ENCODE measurements around the gene KCNQ4. TPM values are rescaled to one million over a fixed set of nuclear protein-coding genes. Genes with fewer than 3 reads are reported as not detected.

Gene KCNQ4
- total RNA-seq, 1 donor from 2014 or later = 3.7 TPM

- no peak for DNase-seq (ENCODE audit: low spot score)
Observed at GRCh38 chr1:40840526-40841323, 57.1 kb downstream of the KCNQ4 start.

GRCh38 chr1:40841602-40842001, 58.0 kb downstream of the KCNQ4 start:
- no peak for DNase-seq (ENCODE audit: low spot score)

- DNase-seq (ENCODE audit: low spot score) = no peak
Observed at GRCh38 chr1:40842207-40842606, 58.6 kb downstream of the KCNQ4 start.

DNA sequence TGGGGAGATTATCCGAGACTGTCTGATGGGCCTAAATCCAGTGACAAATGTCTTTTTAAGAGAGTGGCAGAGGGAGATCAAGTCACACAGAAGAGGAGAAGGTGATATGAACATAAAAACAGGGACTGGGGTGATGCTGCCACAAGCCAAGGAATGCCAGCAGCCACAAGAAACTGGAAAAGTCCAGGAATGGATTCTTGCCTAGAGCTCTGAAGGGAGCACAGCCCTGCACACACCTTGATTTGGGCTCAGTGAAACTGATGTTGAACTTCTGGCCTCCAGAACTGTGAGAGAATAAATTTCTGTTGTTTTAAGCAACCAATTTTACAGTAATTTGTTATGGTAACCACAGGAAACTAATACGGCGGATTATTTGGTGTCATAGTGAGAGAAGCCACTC, 59.1 kb downstream of the KCNQ4 start:
- no peak for DNase-seq (ENCODE audit: low spot score)

DNA sequence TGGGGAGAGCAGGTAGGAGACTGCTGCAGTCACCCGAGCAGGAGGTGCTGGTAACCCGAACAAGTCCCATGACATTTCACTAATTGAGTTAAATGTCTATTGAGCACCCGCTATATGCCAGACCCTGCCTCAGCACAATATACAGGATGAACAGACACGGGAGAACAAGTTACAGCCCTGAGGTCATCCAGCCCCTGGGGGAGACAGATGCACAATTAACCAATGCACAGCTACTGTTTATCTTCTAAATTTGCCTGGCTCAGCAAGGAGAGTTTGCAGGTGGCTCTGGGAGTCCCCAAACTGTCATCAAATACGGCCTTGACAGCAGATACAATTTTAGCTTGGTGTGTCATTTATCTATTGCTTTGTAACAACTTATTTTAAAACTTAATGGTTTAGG, 60.5 kb downstream of the KCNQ4 start:
- no peak for DNase-seq (ENCODE audit: low spot score)

DNA sequence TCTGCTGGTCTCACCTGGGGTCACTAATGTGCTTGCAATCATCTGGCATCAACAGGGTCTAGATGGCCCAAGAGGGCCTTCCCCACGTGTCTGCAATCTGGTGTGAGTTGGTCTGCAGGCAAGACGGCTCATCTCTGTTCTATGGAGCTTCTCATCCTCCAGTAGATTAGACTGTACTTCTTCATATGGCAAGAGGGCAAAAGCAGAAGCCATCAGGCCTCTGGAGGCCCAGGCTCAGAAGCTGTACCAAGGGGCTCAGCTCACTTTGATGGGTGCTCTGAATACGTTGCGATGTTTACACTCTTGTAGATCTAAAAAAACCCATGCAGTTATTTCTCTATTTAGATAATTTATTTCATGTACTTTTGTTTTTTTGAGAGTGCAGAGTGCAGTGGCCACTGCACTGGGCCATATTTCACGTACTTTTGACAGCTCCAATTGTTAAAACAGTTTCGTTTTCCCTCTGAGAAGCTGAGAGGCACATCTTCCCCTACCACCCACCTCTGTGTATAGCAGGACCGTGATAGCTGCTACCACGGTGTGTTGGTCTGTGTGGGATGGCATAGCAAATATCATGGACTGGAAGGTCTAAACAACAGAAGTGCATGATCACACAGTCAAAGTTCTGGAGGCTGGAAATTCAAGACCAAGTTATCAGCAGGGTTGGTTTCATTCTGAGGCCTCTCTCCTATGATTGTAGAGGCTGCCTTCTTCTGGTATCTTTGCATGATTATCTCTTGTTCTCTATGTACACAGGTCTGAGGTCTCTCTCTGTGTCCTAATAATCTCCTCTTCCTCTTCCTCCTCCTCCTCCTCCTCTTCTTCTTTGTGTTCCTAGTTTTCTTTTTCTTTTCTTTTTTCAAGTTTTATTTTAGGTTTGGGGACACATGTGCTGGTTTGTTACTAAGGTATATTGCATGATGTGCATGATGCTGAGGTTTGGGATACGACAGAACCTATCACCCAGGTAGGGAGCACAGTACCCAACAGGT, 61.6 kb downstream of the KCNQ4 start:
- DNase-seq (ENCODE audit: low spot score) = no peak

DNA sequence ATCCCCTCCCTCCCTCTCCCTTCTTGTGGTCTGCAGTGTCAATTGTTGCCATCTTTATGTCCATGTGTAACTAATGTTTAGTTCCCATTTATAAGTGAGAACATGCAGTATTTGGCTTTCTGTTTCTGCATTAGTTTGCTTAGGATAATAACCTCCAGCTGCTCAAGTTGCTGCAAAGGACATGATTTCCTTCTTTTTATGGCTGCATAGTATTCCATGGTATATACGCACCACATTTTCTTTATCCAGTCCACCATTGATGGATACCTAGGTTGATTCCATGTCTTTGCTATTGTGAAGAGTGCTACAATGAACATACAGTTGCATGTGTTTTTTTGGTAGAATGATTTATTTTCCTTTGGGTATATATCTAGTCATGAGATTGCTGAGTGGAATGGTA, 62.3 kb downstream of the KCNQ4 start:
- no peak for DNase-seq (ENCODE audit: low spot score)

DNA sequence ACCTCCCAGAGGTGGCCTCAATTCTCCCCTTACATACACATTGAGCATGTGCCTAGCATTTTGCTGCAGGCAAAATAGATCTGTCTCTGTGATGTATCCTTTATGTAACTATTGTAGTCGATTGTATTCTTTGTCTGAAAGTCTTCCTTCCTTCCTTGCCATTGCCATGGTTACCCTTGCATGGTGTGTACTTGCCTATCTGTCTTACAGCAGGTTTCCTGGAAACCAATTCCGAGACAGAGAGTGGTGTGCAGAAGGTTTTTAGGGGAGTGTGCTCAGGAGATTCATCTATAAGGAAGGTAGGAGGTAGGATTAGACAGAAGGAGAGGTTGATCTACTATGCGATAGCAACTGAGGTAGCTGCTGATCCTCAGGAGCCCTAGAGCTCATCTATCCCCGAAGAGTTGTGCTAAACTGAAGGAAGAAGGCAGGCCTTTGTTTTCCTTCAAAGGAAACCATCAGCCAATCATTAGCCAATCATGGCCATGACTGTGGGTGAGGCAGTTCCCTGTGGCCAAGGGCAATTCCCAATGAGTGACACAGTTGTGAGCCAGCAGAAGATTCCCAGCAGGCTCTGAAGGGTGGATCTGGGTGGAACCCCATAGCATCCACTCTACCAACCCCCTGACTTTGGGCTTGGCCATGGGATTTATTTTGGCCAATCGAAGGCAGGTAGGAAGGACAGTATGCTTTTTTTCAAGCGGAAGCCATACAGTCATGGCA, 63.6 kb downstream of the KCNQ4 start:
- DNase-seq (ENCODE audit: low spot score) = no peak

- peak; percentile 72 for DNase-seq (ENCODE audit: low spot score)
Observed at GRCh38 chr1:40848530-40849189, 65.1 kb downstream of the KCNQ4 start.

DNA sequence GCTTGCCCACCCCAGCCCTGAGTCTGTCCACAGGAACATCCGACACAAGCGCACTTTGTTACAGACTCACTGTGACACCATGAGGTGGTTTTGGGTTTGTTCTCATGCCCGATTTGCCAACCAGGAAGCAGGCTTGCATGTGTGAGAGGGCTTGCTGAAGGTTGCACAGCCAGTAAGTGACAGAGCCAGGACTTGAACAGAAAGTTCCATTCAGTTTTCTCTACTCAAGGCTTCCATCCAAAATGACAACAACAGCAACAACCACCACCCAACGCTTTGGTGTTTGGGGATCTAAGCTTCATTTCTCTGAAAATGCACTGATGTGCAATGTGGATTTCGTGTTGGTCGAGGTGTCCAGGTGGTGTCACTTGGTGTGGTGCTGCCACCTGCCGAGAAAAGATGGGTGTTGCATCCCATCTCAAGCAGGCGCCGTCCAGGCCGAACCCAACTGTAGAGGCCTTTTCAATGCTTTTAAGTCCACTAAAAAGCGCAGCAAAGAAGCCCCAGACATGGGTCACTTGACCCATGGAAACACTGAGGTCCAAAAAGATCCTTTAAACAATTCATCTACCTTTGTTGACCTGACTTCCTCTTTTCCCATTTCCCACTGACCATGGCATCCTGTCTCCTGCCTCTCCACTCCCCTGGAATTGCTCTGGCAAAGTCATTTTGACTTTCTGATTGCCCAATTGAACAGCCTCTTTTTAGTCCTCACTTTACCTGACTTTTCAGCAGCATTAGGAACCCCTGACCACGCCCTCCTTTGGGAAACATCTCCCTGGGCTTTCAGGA, 66.4 kb downstream of the KCNQ4 start:
- peak; percentile 80 for DNase-seq (ENCODE audit: low spot score)

GRCh38 chr1:40851643-40852042, 68.1 kb downstream of the KCNQ4 start:
- DNase-seq (ENCODE audit: low spot score) = no peak

- DNase-seq (ENCODE audit: low spot score) = no peak
Observed at GRCh38 chr1:40853113-40853884, 69.7 kb downstream of the KCNQ4 start.

GRCh38 chr1:40853885-40854170, 70.2 kb downstream of the KCNQ4 start:
- no peak for DNase-seq (ENCODE audit: low spot score)

- DNase-seq (ENCODE audit: low spot score) = no peak
Observed at GRCh38 chr1:40855513-40855912, 71.9 kb downstream of the KCNQ4 start.

DNA sequence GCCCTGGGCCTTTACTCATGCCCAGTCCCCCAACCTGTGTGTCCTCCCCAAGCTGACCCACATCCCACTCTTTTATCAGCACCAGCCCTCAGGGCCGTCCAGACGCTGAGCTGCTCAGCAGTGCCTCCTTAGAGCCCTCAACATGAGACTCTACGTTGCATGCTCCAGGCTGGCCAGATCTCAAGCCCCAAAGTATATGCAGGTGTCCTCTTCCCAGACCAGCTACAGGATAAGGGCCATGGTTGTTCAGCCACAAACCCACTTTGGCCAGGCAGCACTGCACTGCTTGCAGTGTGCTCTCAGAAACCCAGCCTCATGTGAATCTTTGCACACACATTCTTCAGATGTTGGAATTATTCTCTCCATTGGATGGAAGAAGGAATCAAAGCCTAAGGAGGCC, 72.5 kb downstream of the KCNQ4 start:
- no peak for DNase-seq (ENCODE audit: low spot score)

- no peak for DNase-seq (ENCODE audit: low spot score)
Observed at GRCh38 chr1:40856656-40857302, 73.2 kb downstream of the KCNQ4 start.

DNA sequence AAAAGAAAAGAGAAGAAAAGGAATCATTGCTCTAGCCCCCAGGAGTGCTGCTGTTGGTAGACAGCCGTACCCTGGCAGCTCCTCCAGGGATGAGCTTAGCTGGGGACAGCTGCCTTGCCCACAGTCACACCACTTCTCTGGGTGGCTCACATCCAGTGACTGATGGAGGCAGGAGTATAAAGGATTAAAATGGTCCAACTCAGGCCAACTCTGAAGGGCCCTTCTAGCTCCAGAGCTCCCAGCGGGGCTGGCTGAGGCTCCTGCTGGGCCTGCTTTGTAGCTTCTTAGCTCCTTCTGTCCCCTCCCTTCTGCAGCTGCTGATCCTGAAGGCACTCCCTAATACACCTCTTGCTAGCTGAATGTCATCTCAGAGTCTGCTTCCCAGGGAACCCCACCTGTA, 74.2 kb downstream of the KCNQ4 start:
- DNase-seq (ENCODE audit: low spot score) = no peak

DNA sequence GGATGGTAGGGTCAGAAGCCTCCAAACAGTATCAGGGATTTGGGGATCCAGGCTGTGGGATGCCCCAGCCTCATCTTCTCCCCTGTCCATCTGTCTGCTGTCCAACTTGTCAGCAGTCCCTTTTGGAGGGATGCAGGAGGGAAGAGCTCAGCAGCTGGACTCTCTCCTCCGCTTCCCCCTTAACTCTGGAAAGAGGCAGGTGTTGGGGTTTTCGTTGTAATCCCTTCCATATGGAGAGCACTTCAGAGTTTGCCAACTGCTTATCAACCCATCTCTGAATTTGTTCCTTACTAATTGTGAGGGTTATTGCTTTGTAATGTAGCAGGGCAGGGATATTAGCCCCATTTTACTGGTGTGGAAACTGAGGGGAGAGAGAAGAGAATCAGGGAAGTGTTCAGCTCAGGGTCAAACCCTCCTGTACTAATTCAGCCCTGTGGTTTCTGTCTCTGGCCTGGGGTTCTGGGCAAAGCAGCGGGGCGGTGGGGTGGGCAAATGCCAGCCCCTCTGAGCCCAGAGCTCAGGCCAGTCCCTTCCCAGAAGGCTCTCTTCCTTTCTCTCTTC, 75.3 kb downstream of the KCNQ4 start:
- DNase-seq (ENCODE audit: low spot score) = no peak

GRCh38 chr1:40860706-40861223, 77.2 kb downstream of the KCNQ4 start:
- DNase-seq (ENCODE audit: low spot score) = no peak

All from ureter (tissue), 1 donor.